ENCODE results near the gene PNMA8A.

PNMA8A gene

GRCh38 chr19:46454244-46454643 lies 17.1 kb downstream of the PNMA8A start:
- no peak for DNase-seq (ENCODE audit: low read depth in 1 of 2, low spot score in 1 of 2)
- H3K27ac ChIP-seq (replicated peaks), result no peak overlapping the region
- TF ChIP-seq REST (IDR thresholded peaks at IDR 0.05; ENCODE audit: insufficient replicate concordance, low read depth) (no peak), GABPA (IDR thresholded peaks at IDR 0.05; ENCODE audit: low read depth) (no peak), SPI1 (IDR thresholded peaks at IDR 0.05; ENCODE audit: borderline replicate concordance, low read depth) (no peak), CTCF (IDR thresholded peaks at IDR 0.05; ENCODE audit: insufficient read depth, low read length) (no peak), POLR2AphosphoS5 (IDR thresholded peaks at IDR 0.05; ENCODE audit: low read depth) (no peak)
- no peak overlapping the region for H3K4me3 ChIP-seq (replicated peaks; ENCODE audit: insufficient read depth, low read length)
- no peaks in the 10 kb centered on the region for H3K27me3 ChIP-seq (ENCODE audit: insufficient read depth, poor library complexity, severe bottlenecking)

DNA sequence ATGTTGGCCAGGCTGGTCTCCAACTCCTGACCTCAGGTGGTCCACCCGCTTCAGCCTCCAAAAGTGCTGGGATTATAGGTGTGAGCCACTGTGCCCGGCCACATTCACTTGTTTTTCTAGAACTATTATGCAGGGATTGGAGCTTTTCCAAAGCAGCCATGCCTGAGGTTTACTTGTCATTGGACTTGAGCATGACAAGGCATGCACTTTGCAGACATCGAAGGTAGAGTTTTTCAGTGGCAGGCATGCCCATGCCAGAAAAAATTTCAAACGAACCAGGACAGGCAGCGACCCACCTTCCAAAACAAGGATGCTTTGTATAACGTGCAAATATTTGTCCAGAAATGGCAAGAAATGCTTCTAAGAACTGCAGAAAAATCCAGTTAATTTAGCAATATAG lies 17.7 kb downstream of the PNMA8A start:
- Histone ChIP-seq H3K27ac (replicated peaks) (no peak overlapping the region), H3K4me3 (replicated peaks; ENCODE audit: insufficient read depth, low read length) (no peak overlapping the region), H3K27me3 (ENCODE audit: insufficient read depth, poor library complexity, severe bottlenecking) (no peaks in the 10 kb centered on the region)
- TF ChIP-seq CTCF (IDR thresholded peaks at IDR 0.05; ENCODE audit: insufficient read depth, low read length) (no peak), SPI1 (IDR thresholded peaks at IDR 0.05; ENCODE audit: borderline replicate concordance, low read depth) (no peak), REST (IDR thresholded peaks at IDR 0.05; ENCODE audit: insufficient replicate concordance, low read depth) (no peak), GABPA (IDR thresholded peaks at IDR 0.05; ENCODE audit: low read depth) (no peak), POLR2AphosphoS5 (IDR thresholded peaks at IDR 0.05; ENCODE audit: low read depth) (no peak)
- no peak for DNase-seq (ENCODE audit: low read depth in 1 of 2, low spot score in 1 of 2)

DNA sequence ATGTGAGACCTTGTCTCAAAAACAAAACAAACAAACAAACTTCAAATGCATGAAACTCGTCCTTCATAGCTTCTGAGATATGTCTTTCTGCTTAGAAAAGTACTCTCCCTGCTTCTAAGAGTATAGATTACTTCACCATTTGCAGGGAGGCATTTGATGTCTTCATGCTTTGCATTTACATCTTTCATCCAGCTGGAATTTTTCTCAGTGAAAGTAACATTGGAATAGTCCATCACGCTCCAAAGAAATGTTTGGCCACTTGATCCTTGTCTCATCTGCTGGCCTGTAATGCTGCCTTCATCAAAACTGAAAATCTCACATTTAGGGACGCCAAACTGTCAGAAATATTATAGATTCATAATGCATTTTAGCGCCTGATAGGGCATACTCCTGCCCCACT lies 19.2 kb downstream of the PNMA8A start:
- no peak for DNase-seq (ENCODE audit: low read depth in 1 of 2, low spot score in 1 of 2)
- Histone ChIP-seq H3K4me3 (replicated peaks; ENCODE audit: insufficient read depth, low read length) (no peak overlapping the region), H3K27ac (replicated peaks) (no peak overlapping the region), H3K27me3 (ENCODE audit: insufficient read depth, poor library complexity, severe bottlenecking) (peaks cover 2% of the 10 kb centered on the region)
- no peak for TF ChIP-seq GABPA (IDR thresholded peaks at IDR 0.05; ENCODE audit: low read depth)
- TF ChIP-seq REST (IDR thresholded peaks at IDR 0.05; ENCODE audit: insufficient replicate concordance, low read depth), result no peak
- no peak for TF ChIP-seq POLR2AphosphoS5 (IDR thresholded peaks at IDR 0.05; ENCODE audit: low read depth)
- TF ChIP-seq SPI1 (IDR thresholded peaks at IDR 0.05; ENCODE audit: borderline replicate concordance, low read depth), result no peak
- TF ChIP-seq CTCF (IDR thresholded peaks at IDR 0.05; ENCODE audit: insufficient read depth, low read length), result no peak

Measured in HL-60 (cell line).